ENCODE results near the gene HLA-E.

DNA sequence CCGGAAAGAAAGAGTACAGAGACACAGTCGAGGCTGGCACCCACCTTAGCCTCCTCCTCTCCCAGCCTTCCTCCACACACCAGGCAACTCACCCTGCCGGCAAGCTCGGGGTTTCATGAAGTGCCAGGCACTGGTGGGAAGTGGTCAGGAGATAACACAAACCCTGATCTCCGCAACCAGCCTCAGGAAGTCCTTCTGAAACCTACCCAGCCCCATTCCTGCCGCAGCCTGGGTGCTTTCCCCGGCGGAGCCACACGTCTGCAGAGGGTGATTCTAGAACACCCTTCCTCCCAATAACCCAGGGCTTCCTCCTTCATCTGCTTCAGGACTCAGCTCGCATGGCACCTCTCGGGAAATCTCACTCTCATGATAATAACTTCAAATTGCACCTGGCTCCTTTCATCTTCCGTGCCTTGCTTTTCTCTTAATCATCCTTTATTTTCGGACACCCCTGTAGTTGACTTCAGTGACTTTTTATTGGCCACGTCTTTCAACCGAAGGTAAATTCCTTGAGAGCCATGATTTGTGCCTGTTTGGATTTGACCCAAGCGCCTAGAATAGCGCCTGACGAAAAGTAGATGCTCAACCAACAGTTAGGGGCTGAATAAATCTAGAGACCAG lies 8.7 kb upstream of the HLA-E start:
- TF ChIP-seq, protein P1, sequence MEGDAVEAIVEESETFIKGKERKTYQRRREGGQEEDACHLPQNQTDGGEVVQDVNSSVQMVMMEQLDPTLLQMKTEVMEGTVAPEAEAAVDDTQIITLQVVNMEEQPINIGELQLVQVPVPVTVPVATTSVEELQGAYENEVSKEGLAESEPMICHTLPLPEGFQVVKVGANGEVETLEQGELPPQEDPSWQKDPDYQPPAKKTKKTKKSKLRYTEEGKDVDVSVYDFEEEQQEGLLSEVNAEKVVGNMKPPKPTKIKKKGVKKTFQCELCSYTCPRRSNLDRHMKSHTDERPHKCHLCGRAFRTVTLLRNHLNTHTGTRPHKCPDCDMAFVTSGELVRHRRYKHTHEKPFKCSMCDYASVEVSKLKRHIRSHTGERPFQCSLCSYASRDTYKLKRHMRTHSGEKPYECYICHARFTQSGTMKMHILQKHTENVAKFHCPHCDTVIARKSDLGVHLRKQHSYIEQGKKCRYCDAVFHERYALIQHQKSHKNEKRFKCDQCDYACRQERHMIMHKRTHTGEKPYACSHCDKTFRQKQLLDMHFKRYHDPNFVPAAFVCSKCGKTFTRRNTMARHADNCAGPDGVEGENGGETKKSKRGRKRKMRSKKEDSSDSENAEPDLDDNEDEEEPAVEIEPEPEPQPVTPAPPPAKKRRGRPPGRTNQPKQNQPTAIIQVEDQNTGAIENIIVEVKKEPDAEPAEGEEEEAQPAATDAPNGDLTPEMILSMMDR (conservative IDR thresholded peaks at IDR 0.05; ENCODE audit: low read depth, low read length) = no peak
- TF ChIP-seq EZH2 (IDR thresholded peaks at IDR 0.05; ENCODE audit: low read length, unreplicated experiment) (no peak), EZH2phosphoT487 (IDR thresholded peaks at IDR 0.05; ENCODE audit: borderline replicate concordance, low read length) (no peak)

Data from PC-3 (cell line).